ENCODE measurements around the gene PTBP1.

PTBP1 gene

GRCh38 chr19:772730-773436 is 24.4 kb upstream of the PTBP1 start:
- DNase-seq: no peak

GRCh38 chr19:776549-776948 is 20.7 kb upstream of the PTBP1 start:
- DNase-seq: no peak

- no peak for DNase-seq
Measured at GRCh38 chr19:778910-779653, 18.2 kb upstream of the PTBP1 start.

- DNase-seq: no peak
Measured at GRCh38 chr19:780935-781334, 16.3 kb upstream of the PTBP1 start.

GRCh38 chr19:781800-782184 is 15.5 kb upstream of the PTBP1 start:
- no peak for DNase-seq

GRCh38 chr19:782185-782877 is 14.9 kb upstream of the PTBP1 start:
- no peak for DNase-seq

GRCh38 chr19:782878-783668 is 14.2 kb upstream of the PTBP1 start:
- no peak for DNase-seq

- no peak for DNase-seq
Measured at GRCh38 chr19:784541-784940, 12.7 kb upstream of the PTBP1 start.

- no peak for DNase-seq
Measured at GRCh38 chr19:787536-787935, 9.7 kb upstream of the PTBP1 start.

GRCh38 chr19:788686-788982 is 8.6 kb upstream of the PTBP1 start:
- DNase-seq: no peak

- no peak for DNase-seq
Measured at GRCh38 chr19:788983-789700, 8.1 kb upstream of the PTBP1 start.

- DNase-seq: no peak
Measured at GRCh38 chr19:789701-790060, 7.6 kb upstream of the PTBP1 start.

GRCh38 chr19:791007-791566 is 6.2 kb upstream of the PTBP1 start:
- DNase-seq: no peak

GRCh38 chr19:791567-792305 is 5.5 kb upstream of the PTBP1 start:
- DNase-seq: no peak

- DNase-seq: no peak
Measured at GRCh38 chr19:792306-792885, 4.9 kb upstream of the PTBP1 start.

GRCh38 chr19:793806-794205 is 3.4 kb upstream of the PTBP1 start:
- DNase-seq: no peak

- no peak for DNase-seq
Measured at GRCh38 chr19:795073-795611, 2.1 kb upstream of the PTBP1 start.

GRCh38 chr19:795691-796581 is 1.3 kb upstream of the PTBP1 start:
- no peak for DNase-seq

GRCh38 chr19:797528-798414 is 519 bp downstream of the PTBP1 start:
- DNase-seq: peak; percentile 89
